Colonic mucosa (tissue), 4 donors: ENCODE results near the gene CTXND1. TPM values are rescaled to one million over a fixed set of nuclear protein-coding genes. Genes with fewer than 3 reads are reported as not detected.
A peak's percentile ranks its signal among the peaks of the same experiment; 100 is the strongest.
"Not testable (repeated sequence)": the region's sequence is repeated elsewhere in the genome, so short reads cannot be mapped to it uniquely, and the experiment has no call there.

ENCODE experiments used
- DNase-seq: peaks from one replicate; pipeline ENCODE4 v3.0.0-alpha.2; 2020
- H3K27ac ChIP-seq: fragments of 200-600 bp; one replicate; pipeline ENCODE4 v1.8.0; 2021
- H3K27me3 ChIP-seq: fragments of 200-600 bp; one replicate; pipeline ENCODE4 v1.8.0; 2021
- H3K36me3 ChIP-seq: fragments of 200-600 bp; one replicate; pipeline ENCODE4 v1.8.0; 2021
- H3K4me1 ChIP-seq: fragments of 200-600 bp; one replicate; pipeline ENCODE4 v1.8.0; 2021; ENCODE audit warnings: mild to moderate bottlenecking
- H3K4me3 ChIP-seq: fragments of 200-600 bp; one replicate; pipeline ENCODE4 v1.8.0; 2021
- H3K9ac ChIP-seq, 2 donors: one replicate each; pipeline ENCODE4 v1.7.0; 2013; ENCODE audit warnings: control low read depth in 2 of 2, low read depth in 2 of 2, low read length in 2 of 2
- H3K9me3 ChIP-seq: fragments of 200-600 bp; one replicate; pipeline ENCODE4 v1.8.0; 2021
- CTCF ChIP-seq: fragments of 200-600 bp; IDR thresholded peaks from one replicate; pipeline ENCODE4 v1.8.0; 2022; ENCODE audit warnings: antibody characterized with exemption, mild to moderate bottlenecking
- intact Hi-C: fragments of 100-400 bp; cut with DNase I; formaldehyde crosslinking; loops from one replicate; pipeline ENCODE4 v1.14.1; 2022
- total RNA-seq, 2 donors: library from RNA; stranded (reverse); fragmentation: NEBNext Ultra II Directional in 1 of 2; extraction: Animal tissue kit (Norgen Biotek cat#: 25700) in 1 of 2; gene quantifications; one replicate each; pipeline ENCODE4 v1.2.1, GENCODE V29; 2021
- donor health status: healthy.
- donor health status: DM: no; HTN: no; CAD: no.
- donor health status: DM: no; HTN: no; CAD: no.

CTXND1 gene
- total RNA-seq = under 1 TPM; 0.11 to 0.12 TPM

- peaks cover 30% of the 10 kb centered on the region for H3K27me3 ChIP-seq
- H3K9ac ChIP-seq = peak within 1 kb of the TSS in 1 of 2 donors; percentile 39
- no peaks in the 10 kb centered on the region for H3K36me3 ChIP-seq
- intact Hi-C loops = no loop called here
- no peak for TF ChIP-seq CTCF
- no peak within 1 kb of the TSS for H3K27ac ChIP-seq
- DNase-seq = no peak
- no peaks in the 10 kb centered on the region for H3K9me3 ChIP-seq
- H3K4me3 ChIP-seq = peak within 1 kb of the TSS; percentile 16
- no peaks in the 10 kb centered on the region for H3K4me1 ChIP-seq
Measured at GRCh38 chr15:80252121-80252518, at the start of gene CTXND1. Gene CTXND1, minus strand, starts transcription at chr15:80252213. Its CDS starts 50,264 bp downstream, at chr15:80201949.

GRCh38 chr15:80301472-80301871 lies 49.5 kb upstream of the CTXND1 start:
- no peak for TF ChIP-seq CTCF
- DNase-seq = no peak
- no peak overlapping the region for H3K27ac ChIP-seq
- H3K4me1 ChIP-seq = no peaks in the 10 kb centered on the region
- no peak overlapping the region for H3K4me3 ChIP-seq
- intact Hi-C loops = no loop called here
- H3K27me3 ChIP-seq = no peaks in the 10 kb centered on the region
- H3K9ac ChIP-seq = no peak overlapping the region
- no peaks in the 10 kb centered on the region for H3K36me3 ChIP-seq
- no peaks in the 10 kb centered on the region for H3K9me3 ChIP-seq

GRCh38 chr15:80295777-80296176 lies 43.8 kb upstream of the CTXND1 start:
- H3K9me3 ChIP-seq, DNase-seq: not testable (repeated sequence)

DNA sequence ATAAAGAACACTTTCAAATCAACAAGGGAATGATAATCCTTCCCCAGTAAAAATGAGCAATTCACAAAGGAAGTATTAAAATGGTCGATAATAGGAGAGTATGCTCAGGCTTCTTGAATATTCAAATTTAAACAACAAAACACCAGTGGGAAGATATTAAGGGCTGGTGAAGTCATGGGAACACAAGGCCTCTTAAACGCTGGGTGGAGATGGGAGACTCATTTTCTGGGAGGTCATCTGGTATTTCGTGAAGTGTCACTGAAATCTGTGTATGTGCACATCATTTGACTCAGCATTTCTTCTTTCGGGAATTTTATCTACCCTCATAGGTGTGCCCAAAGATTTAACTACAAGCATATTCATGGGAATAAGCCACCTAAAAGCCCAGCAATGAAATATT lies 40.1 kb upstream of the CTXND1 start:
- no peaks in the 10 kb centered on the region for H3K4me1 ChIP-seq
- H3K27me3 ChIP-seq = no peaks in the 10 kb centered on the region
- intact Hi-C loops = no loop called here
- no peaks in the 10 kb centered on the region for H3K9me3 ChIP-seq
- H3K36me3 ChIP-seq = no peaks in the 10 kb centered on the region
- no peak overlapping the region for H3K4me3 ChIP-seq
- no peak overlapping the region for H3K9ac ChIP-seq
- DNase-seq = no peak
- H3K27ac ChIP-seq = no peak overlapping the region
- TF ChIP-seq CTCF = no peak

More at GRCh38 chr15:80295777-80296176, 43.8 kb upstream of the CTXND1 start:
- H3K27ac ChIP-seq, H3K36me3 ChIP-seq, H3K4me1 ChIP-seq, H3K4me3 ChIP-seq, intact Hi-C loops, H3K9ac ChIP-seq, H3K27me3 ChIP-seq: not testable (repeated sequence)

- DNase-seq, H3K36me3 ChIP-seq, intact Hi-C loops, H3K4me1 ChIP-seq, H3K4me3 ChIP-seq, H3K27ac ChIP-seq, H3K9ac ChIP-seq, H3K27me3 ChIP-seq, H3K9me3 ChIP-seq: not testable (repeated sequence)
Measured at GRCh38 chr15:80290891-80291290, 38.9 kb upstream of the CTXND1 start.

GRCh38 chr15:80289528-80290495 lies 37.8 kb upstream of the CTXND1 start:
- intact Hi-C loops = no loop called here
- Histone ChIP-seq H3K27ac (no peak overlapping the region), H3K9me3 (no peaks in the 10 kb centered on the region), H3K4me3 (no peak overlapping the region), H3K36me3 (no peaks in the 10 kb centered on the region), H3K27me3 (no peaks in the 10 kb centered on the region), H3K9ac (no peak overlapping the region), H3K4me1 (no peaks in the 10 kb centered on the region)
- DNase-seq = no peak
- no peak for TF ChIP-seq CTCF
